ENCODE results near the gene ITLN1.
"Not testable (repeated sequence)": the region's sequence is repeated elsewhere in the genome, so short reads cannot be mapped to it uniquely, and the experiment has no call there.

Gene ITLN1

GRCh38 chr1:160887071-160887470 is 2.1 kb upstream of the ITLN1 start:
- DNase-seq = no peak
- in situ Hi-C loops (cut with HindIII; ENCODE audit: low pct_ligation_motif_present, low pct_unique_long_range_greater_than_20kb, low sequenced_read_pairs) = no loop called here

GRCh38 chr1:160884579-160884978 is 401 bp downstream of the ITLN1 start:
- in situ Hi-C loops (cut with HindIII; ENCODE audit: low pct_ligation_motif_present, low pct_unique_long_range_greater_than_20kb, low sequenced_read_pairs) = no loop called here
- no peak for DNase-seq

- in situ Hi-C loops (cut with HindIII; ENCODE audit: low pct_ligation_motif_present, low pct_unique_long_range_greater_than_20kb, low sequenced_read_pairs) = no loop called here
Measured at GRCh38 chr1:160883581-160884513, 1.1 kb downstream of the ITLN1 start.

GRCh38 chr1:160882582-160882981 is 2.4 kb downstream of the ITLN1 start:
- DNase-seq = no peak
- in situ Hi-C loops (cut with HindIII; ENCODE audit: low pct_ligation_motif_present, low pct_unique_long_range_greater_than_20kb, low sequenced_read_pairs) = no loop called here

More at GRCh38 chr1:160883581-160884513, 1.1 kb downstream of the ITLN1 start:
- DNase-seq = no peak

GRCh38 chr1:160881264-160881663 is 3.7 kb downstream of the ITLN1 start:
- in situ Hi-C loops (cut with HindIII; ENCODE audit: low pct_ligation_motif_present, low pct_unique_long_range_greater_than_20kb, low sequenced_read_pairs); DNase-seq: not testable (repeated sequence)

GRCh38 chr1:160880216-160880615 is 4.8 kb downstream of the ITLN1 start:
- in situ Hi-C loops (cut with HindIII; ENCODE audit: low pct_ligation_motif_present, low pct_unique_long_range_greater_than_20kb, low sequenced_read_pairs) = no loop called here

GRCh38 chr1:160879056-160879455 is 5.9 kb downstream of the ITLN1 start:
- in situ Hi-C loops (cut with HindIII; ENCODE audit: low pct_ligation_motif_present, low pct_unique_long_range_greater_than_20kb, low sequenced_read_pairs) = no loop called here

More at GRCh38 chr1:160880216-160880615, 4.8 kb downstream of the ITLN1 start:
- DNase-seq = no peak

GRCh38 chr1:160877221-160877620 is 7.8 kb downstream of the ITLN1 start:
- DNase-seq = no peak
- in situ Hi-C loops (cut with HindIII; ENCODE audit: low pct_ligation_motif_present, low pct_unique_long_range_greater_than_20kb, low sequenced_read_pairs) = no loop called here

More at GRCh38 chr1:160879056-160879455, 5.9 kb downstream of the ITLN1 start:
- DNase-seq = no peak

GRCh38 chr1:160876311-160876710 is 8.7 kb downstream of the ITLN1 start:
- DNase-seq = no peak
- in situ Hi-C loops (cut with HindIII; ENCODE audit: low pct_ligation_motif_present, low pct_unique_long_range_greater_than_20kb, low sequenced_read_pairs) = no loop called here

- DNase-seq; in situ Hi-C loops (cut with HindIII; ENCODE audit: low pct_ligation_motif_present, low pct_unique_long_range_greater_than_20kb, low sequenced_read_pairs): not testable (repeated sequence)
Measured at GRCh38 chr1:160875591-160875990, 9.4 kb downstream of the ITLN1 start.

- in situ Hi-C loops (cut with HindIII; ENCODE audit: low pct_ligation_motif_present, low pct_unique_long_range_greater_than_20kb, low sequenced_read_pairs) = no loop called here
- no peak for DNase-seq
Measured at GRCh38 chr1:160874935-160875334, 10.0 kb downstream of the ITLN1 start.

- in situ Hi-C loops (cut with HindIII; ENCODE audit: low pct_ligation_motif_present, low pct_unique_long_range_greater_than_20kb, low sequenced_read_pairs) = no loop called here
Measured at GRCh38 chr1:160868141-160868540, 16.8 kb downstream of the ITLN1 start.

GRCh38 chr1:160867651-160868050 is 17.3 kb downstream of the ITLN1 start:
- in situ Hi-C loops (cut with HindIII; ENCODE audit: low pct_ligation_motif_present, low pct_unique_long_range_greater_than_20kb, low sequenced_read_pairs); DNase-seq: not testable (repeated sequence)

More at GRCh38 chr1:160868141-160868540, 16.8 kb downstream of the ITLN1 start:
- DNase-seq = no peak

- DNase-seq = no peak
- in situ Hi-C loops (cut with HindIII; ENCODE audit: low pct_ligation_motif_present, low pct_unique_long_range_greater_than_20kb, low sequenced_read_pairs) = no loop called here
Measured at GRCh38 chr1:160866695-160867260, 18.2 kb downstream of the ITLN1 start.

- in situ Hi-C loops (cut with HindIII; ENCODE audit: low pct_ligation_motif_present, low pct_unique_long_range_greater_than_20kb, low sequenced_read_pairs) = no loop called here
- DNase-seq = no peak
Measured at GRCh38 chr1:160866001-160866694, 18.8 kb downstream of the ITLN1 start.

GRCh38 chr1:160865337-160865736 is 19.6 kb downstream of the ITLN1 start:
- no peak for DNase-seq
- in situ Hi-C loops (cut with HindIII; ENCODE audit: low pct_ligation_motif_present, low pct_unique_long_range_greater_than_20kb, low sequenced_read_pairs) = no loop called here

GRCh38 chr1:160864173-160864572 is 20.8 kb downstream of the ITLN1 start:
- in situ Hi-C loops (cut with HindIII; ENCODE audit: low pct_ligation_motif_present, low pct_unique_long_range_greater_than_20kb, low sequenced_read_pairs) = no loop called here
- no peak for DNase-seq

GRCh38 chr1:160863774-160864131 is 21.2 kb downstream of the ITLN1 start:
- no peak for DNase-seq
- in situ Hi-C loops (cut with HindIII; ENCODE audit: low pct_ligation_motif_present, low pct_unique_long_range_greater_than_20kb, low sequenced_read_pairs) = no loop called here

GRCh38 chr1:160863061-160863773 is 21.8 kb downstream of the ITLN1 start:
- no peak for DNase-seq
- in situ Hi-C loops (cut with HindIII; ENCODE audit: low pct_ligation_motif_present, low pct_unique_long_range_greater_than_20kb, low sequenced_read_pairs) = no loop called here
